ENCODE results near the gene OPCML. TPM values are rescaled to one million over a fixed set of nuclear protein-coding genes. Genes with fewer than 3 reads are reported as not detected.

The OPCML gene
- total RNA-seq, 1 donor, result not detected

- DNase-seq (ENCODE audit: low read depth), result no peak
- no peak overlapping the region for H3K4me3 ChIP-seq (ENCODE audit: low read depth, low read length)
- no peak for TF ChIP-seq CTCF (IDR thresholded peaks at IDR 0.05; ENCODE audit: insufficient read depth, low read depth, low read length)
These were observed 30.4 kb downstream of the OPCML start for GRCh38 chr11:133501643-133502539.

DNA sequence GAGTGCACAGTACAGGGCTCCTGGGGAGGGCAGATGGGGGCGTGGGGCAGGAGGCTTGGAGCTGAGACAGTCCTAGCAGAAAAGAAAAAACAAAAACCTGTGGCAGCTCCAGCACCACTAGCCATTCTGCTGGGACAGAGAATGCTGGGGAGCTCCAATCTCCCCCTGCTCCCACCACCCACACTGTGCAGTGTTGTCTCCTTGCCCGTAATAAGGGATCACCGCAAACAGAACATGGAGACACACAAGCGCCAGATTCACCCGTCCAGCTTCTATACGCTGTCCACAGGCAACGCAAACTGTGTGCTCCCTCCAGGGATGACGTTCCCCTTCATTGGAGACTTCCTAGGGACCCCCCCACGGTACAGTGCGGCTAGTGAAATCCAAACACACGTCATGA, 31.4 kb downstream of the OPCML start:
- TF ChIP-seq CTCF (IDR thresholded peaks at IDR 0.05; ENCODE audit: insufficient read depth, low read depth, low read length), result no peak
- DNase-seq (ENCODE audit: low read depth), result no peak
- no peak overlapping the region for H3K4me3 ChIP-seq (ENCODE audit: low read depth, low read length)

DNA sequence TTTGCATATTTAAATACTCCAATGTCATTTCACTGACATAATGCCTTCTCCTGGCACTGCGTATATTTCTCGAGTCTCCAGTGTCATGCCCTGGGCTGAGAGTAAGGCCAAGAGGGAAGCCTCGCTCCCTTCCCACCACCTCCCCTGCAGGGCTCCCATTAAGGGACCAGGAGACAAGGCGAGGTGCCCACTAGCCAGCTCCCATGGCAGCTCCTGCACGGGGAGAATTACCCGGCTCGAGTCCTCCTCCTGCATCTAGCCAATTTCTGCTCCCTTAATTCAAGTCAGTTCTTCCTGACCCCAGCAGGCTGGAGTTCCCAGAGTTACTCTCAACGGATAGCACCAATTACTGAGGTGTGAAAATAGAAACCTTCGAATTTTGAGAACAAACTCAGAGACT, 31.9 kb downstream of the OPCML start:
- TF ChIP-seq CTCF (IDR thresholded peaks at IDR 0.05; ENCODE audit: insufficient read depth, low read depth, low read length), result no peak
- no peak for DNase-seq (ENCODE audit: low read depth)
- H3K4me3 ChIP-seq (ENCODE audit: low read depth, low read length), result no peak overlapping the region

GRCh38 chr11:133498969-133499368, 33.3 kb downstream of the OPCML start:
- no peak for DNase-seq (ENCODE audit: low read depth)
- no peak overlapping the region for H3K4me3 ChIP-seq (ENCODE audit: low read depth, low read length)
- TF ChIP-seq CTCF (IDR thresholded peaks at IDR 0.05; ENCODE audit: insufficient read depth, low read depth, low read length), result no peak

DNA sequence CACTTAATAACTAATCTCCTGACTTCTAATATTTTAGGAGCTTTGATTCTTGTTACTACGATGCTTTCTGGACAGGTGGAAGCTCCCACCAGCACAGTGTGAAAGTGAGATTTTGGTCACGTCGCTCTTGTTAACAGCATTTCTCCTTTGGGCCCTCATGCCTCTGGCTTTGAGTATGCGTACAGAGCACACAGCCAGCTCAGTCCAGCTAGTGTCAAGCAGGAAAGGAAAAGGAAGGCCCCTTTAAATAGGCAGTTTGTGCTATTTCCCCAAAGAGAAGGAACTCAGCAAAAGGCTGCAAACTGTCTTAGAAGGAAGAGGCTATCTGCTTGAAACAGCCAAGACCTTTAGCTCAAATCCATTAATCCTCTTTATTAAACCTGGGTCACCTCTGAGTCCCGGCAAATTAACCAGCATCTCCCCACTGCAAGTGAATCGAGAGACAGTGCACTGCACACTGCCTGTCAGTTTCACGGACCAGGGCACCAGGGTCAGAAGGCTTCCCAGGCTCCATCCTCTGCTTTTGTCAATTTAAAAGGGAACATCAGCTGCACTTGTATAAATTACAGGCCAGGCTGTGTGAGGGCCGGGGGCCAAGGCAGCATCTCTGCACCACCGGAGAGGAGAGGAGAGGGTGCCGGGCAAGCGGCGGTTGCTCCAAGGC, 34.7 kb downstream of the OPCML start:
- no peak overlapping the region for H3K4me3 ChIP-seq (ENCODE audit: low read depth, low read length)
- TF ChIP-seq CTCF (IDR thresholded peaks at IDR 0.05; ENCODE audit: insufficient read depth, low read depth, low read length), result no peak
- DNase-seq (ENCODE audit: low read depth), result no peak

DNA sequence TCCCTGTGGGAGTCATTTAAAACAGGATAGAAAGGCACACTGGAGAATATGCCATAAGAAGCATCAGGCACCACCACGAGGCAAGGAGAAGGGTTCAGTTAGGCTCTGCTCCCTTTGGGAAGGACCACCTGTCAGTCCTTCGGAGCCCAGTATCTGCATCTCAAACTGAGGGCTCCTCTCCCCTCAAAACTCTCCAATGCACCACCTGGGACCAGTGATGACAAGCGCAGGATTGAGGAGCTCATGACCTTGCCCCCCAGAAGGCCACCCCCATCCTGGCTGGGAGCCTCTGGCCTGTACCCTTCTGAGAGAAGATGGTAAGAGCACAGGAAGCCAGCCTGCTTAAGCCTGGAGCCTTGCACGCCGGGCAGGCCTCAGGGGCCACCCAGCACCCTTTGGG, 39.4 kb downstream of the OPCML start:
- TF ChIP-seq CTCF (IDR thresholded peaks at IDR 0.05; ENCODE audit: insufficient read depth, low read depth, low read length), result no peak
- no peak overlapping the region for H3K4me3 ChIP-seq (ENCODE audit: low read depth, low read length)
- DNase-seq (ENCODE audit: low read depth), result no peak
